ENCODE results near the gene PECR. TPM values are rescaled to one million over a fixed set of nuclear protein-coding genes. Genes with fewer than 3 reads are reported as not detected.
A peak's percentile ranks its signal among the peaks of the same experiment; 100 is the strongest.

Gene PECR
- total and polyA plus RNA-seq, 2 of the 13 experiments (the other 11 are each of a cell fraction or from before 2014, with no cell fraction given) = 151 to 153 TPM

GRCh38 chr2:216078776-216079175 is 2.8 kb downstream of the PECR start (continued):
- TF ChIP-seq ZNF766 (CRISPR knock-in tag; IDR thresholded peaks at IDR 0.05; ENCODE audit: borderline replicate concordance) (no peak), MLX (CRISPR knock-in tag; IDR thresholded peaks at IDR 0.05) (peak; percentile 83), ARID4A (CRISPR knock-in tag; IDR thresholded peaks at IDR 0.05; ENCODE audit: borderline replicate concordance) (peak; percentile 53; the same call in 1 of the 2 replicates), HMG20A (CRISPR knock-in tag; IDR thresholded peaks at IDR 0.05; ENCODE audit: borderline replicate concordance) (peak; percentile 98), SCMH1 (CRISPR knock-in tag; IDR thresholded peaks at IDR 0.05; ENCODE audit: borderline replicate concordance) (no peak), AHDC1 (CRISPR knock-in tag; IDR thresholded peaks at IDR 0.05; ENCODE audit: borderline replicate concordance) (peak; percentile 97), SIX1 (CRISPR knock-in tag; IDR thresholded peaks at IDR 0.05; ENCODE audit: borderline replicate concordance) (peak; percentile 93), ONECUT2 (CRISPR knock-in tag; IDR thresholded peaks at IDR 0.05) (peak; percentile 59; the same call in 1 of the 2 replicates), SKI (IDR thresholded peaks at IDR 0.05; ENCODE audit: partially characterized antibody) (peak; percentile 71), RXRA (CRISPR knock-in tag; IDR thresholded peaks at IDR 0.05) (no peak), POLR2A (IDR thresholded peaks at IDR 0.05; ENCODE audit: insufficient read depth in 1 of 2, low read depth in 2 of 2, low read length in 2 of 2) (peak in 1 of 2 experiments; percentile 45; a peak in 1 of 4 replicates), ZEB1 (IDR thresholded peaks at IDR 0.05; ENCODE audit: insufficient replicate concordance, low read depth) (peak; percentile 87), HMG20B (CRISPR knock-in tag; conservative IDR thresholded peaks at IDR 0.05) (peak; percentile 84), ZNF670 (CRISPR knock-in tag; IDR thresholded peaks at IDR 0.05; ENCODE audit: borderline replicate concordance) (peak; percentile 98), POLR2AphosphoS2 (IDR thresholded peaks at IDR 0.05; ENCODE audit: low read depth, low read length) (peak; percentile 74; the same call in 1 of the 2 replicates), ZNF660 (CRISPR knock-in tag; IDR thresholded peaks at IDR 0.05; ENCODE audit: borderline replicate concordance, low read depth) (no peak)
- TF ChIP-seq, protein P1, sequence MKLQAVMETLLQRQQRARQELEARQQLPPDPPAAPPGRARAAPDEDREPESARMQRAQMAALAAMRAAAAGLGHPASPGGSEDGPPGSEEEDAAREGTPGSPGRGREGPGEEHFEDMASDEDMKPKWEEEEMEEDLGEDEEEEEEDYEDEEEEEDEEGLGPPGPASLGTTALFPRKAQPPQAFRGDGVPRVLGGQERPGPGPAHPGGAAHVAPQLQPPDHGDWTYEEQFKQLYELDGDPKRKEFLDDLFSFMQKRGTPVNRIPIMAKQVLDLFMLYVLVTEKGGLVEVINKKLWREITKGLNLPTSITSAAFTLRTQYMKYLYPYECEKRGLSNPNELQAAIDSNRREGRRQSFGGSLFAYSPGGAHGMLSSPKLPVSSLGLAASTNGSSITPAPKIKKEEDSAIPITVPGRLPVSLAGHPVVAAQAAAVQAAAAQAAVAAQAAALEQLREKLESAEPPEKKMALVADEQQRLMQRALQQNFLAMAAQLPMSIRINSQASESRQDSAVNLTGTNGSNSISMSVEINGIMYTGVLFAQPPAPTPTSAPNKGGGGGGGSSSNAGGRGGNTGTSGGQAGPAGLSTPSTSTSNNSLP (IDR thresholded peaks at IDR 0.05; ENCODE audit: low read depth, low read length) = peak; percentile 97
